ENCODE data around the gene HNF1B. TPM values are rescaled to one million over a fixed set of nuclear protein-coding genes. Genes with fewer than 3 reads are reported as not detected.

Gene HNF1B
- total RNA-seq, 3 donors from 2014 or later: 0.33 TPM; not detected in 2

DNA sequence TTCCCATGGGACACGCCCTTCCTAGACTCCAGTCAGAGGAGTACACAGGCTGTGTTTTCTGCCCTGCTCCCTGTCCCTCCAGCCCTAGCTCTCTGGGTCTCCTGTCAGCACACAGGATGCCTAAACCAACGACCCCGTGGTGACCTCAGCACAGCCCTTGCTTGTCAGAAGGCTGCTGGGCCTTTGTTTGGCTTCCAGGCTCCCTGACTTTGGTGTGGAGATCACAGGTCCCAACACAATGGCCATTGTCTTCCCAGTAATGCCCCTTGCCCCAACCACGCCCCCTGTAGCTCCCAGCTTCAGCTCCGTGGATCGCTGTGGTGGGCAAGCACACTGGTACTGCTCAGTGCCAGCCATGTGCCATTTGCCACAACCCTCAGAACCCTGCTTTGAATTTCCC, 15.0 kb downstream of the HNF1B start:
- intact Hi-C loops (cut with DNase I; ENCODE audit: low total_unique reads): no loop called here
- Histone ChIP-seq H3K27me3 (peaks cover 0 to 7% of the 10 kb centered on the region in 2 donors), H3K4me1 (no peaks in the 10 kb centered on the region), H3K27ac (no peak overlapping the region), H3K9me3 (no peaks in the 10 kb centered on the region), H3K36me3 (no peaks in the 10 kb centered on the region), H3K4me3 (no peak overlapping the region)
- DNase-seq (ENCODE audit: low spot score in 2 of 2): no peak
- TF ChIP-seq POLR2AphosphoS5 (IDR thresholded peaks at IDR 0.05) (no peak), POLR2A (IDR thresholded peaks at IDR 0.05) (no peak)
- TF ChIP-seq, protein P1, sequence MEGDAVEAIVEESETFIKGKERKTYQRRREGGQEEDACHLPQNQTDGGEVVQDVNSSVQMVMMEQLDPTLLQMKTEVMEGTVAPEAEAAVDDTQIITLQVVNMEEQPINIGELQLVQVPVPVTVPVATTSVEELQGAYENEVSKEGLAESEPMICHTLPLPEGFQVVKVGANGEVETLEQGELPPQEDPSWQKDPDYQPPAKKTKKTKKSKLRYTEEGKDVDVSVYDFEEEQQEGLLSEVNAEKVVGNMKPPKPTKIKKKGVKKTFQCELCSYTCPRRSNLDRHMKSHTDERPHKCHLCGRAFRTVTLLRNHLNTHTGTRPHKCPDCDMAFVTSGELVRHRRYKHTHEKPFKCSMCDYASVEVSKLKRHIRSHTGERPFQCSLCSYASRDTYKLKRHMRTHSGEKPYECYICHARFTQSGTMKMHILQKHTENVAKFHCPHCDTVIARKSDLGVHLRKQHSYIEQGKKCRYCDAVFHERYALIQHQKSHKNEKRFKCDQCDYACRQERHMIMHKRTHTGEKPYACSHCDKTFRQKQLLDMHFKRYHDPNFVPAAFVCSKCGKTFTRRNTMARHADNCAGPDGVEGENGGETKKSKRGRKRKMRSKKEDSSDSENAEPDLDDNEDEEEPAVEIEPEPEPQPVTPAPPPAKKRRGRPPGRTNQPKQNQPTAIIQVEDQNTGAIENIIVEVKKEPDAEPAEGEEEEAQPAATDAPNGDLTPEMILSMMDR (IDR thresholded peaks at IDR 0.05): no peak

DNA sequence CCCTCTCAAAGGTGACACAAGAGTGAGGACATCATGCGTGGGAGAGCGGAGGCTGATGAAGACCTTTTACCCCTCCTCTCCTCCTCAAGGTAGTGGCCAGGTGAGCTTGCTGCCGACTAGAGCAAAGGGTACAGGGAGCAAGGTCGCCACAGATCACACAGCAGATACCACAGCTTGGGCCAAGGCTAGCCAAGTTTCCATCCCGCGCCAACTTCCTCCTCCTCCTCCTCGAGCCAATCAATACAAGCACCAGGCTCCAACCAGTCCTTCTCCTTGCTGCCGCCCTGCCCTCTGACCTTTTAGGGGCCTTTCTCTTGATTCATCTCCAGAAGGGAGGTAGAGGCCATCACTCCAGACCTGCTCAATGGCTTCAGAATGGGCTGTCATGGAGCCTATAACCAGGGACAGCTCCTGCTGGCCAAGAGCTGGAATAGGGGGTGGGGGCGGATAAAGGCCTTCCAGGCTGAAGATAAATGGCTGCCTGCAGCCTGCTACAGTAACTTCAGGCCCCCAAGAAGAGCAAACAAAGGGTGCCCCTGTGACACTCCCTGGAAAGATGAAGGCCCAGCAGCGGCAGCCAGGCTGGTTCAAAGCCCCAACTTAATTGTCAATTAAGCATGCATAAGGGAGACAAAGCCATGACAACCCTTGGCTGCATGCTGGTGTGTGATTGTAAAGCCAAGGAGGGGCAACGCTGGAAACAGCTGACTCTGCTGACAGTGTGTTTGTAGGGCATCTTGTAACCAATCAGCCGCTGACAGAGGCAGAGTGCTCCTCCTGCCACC, 17.8 kb downstream of the HNF1B start:
- DNase-seq (ENCODE audit: low spot score in 2 of 2): no peak
- Histone ChIP-seq H3K36me3 (no peaks in the 10 kb centered on the region), H3K4me1 (no peaks in the 10 kb centered on the region), H3K27me3 (peaks cover 0 to 7% of the 10 kb centered on the region in 2 donors), H3K9me3 (no peaks in the 10 kb centered on the region), H3K27ac (no peak overlapping the region), H3K4me3 (no peak overlapping the region)
- intact Hi-C loops (cut with DNase I; ENCODE audit: low total_unique reads): no loop called here
- TF ChIP-seq POLR2AphosphoS5 (IDR thresholded peaks at IDR 0.05) (no peak), POLR2A (IDR thresholded peaks at IDR 0.05) (no peak)
- TF ChIP-seq, protein P1 (IDR thresholded peaks at IDR 0.05): no peak

DNA sequence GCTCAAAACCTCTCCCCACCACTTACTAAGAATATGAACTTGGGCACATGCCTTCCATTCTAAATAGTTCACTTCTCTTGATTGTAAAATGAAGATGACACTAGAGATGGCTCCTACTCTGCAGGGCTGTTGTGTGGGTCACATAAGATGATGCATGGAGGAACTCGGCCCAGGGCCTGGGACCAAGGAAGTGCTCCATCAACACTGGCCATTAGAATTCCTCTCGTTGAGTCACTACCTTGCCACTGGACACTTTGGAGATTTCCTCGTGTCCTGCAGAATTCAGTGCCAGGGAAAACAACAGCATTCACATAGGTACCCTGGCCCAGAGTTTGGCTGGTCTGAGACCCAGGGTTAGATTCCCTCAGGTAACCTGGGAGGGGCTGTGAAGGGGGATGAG, 18.6 kb downstream of the HNF1B start:
- H3K27me3 ChIP-seq: peaks cover 0 to 7% of the 10 kb centered on the region in 2 donors
- H3K36me3 ChIP-seq: no peaks in the 10 kb centered on the region
- no peak overlapping the region for H3K27ac ChIP-seq
- H3K4me1 ChIP-seq: no peaks in the 10 kb centered on the region
- TF ChIP-seq, protein P1 (IDR thresholded peaks at IDR 0.05): no peak
- TF ChIP-seq POLR2AphosphoS5 (IDR thresholded peaks at IDR 0.05) (no peak), POLR2A (IDR thresholded peaks at IDR 0.05) (no peak)
- no peaks in the 10 kb centered on the region for H3K9me3 ChIP-seq
- no peak for DNase-seq (ENCODE audit: low spot score in 2 of 2)
- no peak overlapping the region for H3K4me3 ChIP-seq
- intact Hi-C loops (cut with DNase I; ENCODE audit: low total_unique reads): no loop called here

DNA sequence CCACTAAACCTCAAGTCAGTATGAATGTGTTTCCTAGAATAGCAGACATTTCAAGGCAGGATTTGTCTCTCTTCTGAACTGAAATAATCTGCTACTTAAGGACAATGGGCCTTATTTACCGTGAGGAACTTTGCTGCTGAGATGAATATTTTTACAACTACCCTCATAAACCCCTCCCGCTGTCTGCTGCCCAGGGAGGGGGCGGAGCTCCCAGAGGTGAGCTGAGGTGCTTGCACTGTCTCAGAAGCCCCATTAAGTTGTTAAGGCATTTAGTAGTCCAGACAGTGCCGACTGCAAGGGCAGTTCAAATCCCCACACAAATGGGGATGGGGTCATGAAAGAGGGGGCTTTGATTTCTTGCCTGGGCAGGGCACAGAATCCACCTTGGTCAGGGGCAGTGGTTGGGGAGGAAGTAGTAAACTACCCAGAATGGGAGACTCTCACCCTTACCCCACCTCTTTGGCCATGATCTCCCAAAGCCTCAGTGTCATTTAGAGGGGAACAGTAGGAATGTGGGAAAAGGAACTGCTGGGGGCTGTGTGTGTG, 19.2 kb downstream of the HNF1B start:
- TF ChIP-seq, protein P1 (IDR thresholded peaks at IDR 0.05): no peak
- TF ChIP-seq POLR2A (IDR thresholded peaks at IDR 0.05) (no peak), POLR2AphosphoS5 (IDR thresholded peaks at IDR 0.05) (no peak)
- intact Hi-C loops (cut with DNase I; ENCODE audit: low total_unique reads): no loop called here
- Histone ChIP-seq H3K36me3 (no peaks in the 10 kb centered on the region), H3K27me3 (peaks cover 0 to 3% of the 10 kb centered on the region in 2 donors), H3K9me3 (no peaks in the 10 kb centered on the region), H3K27ac (no peak overlapping the region), H3K4me3 (no peak overlapping the region), H3K4me1 (no peaks in the 10 kb centered on the region)
- DNase-seq (ENCODE audit: low spot score in 2 of 2): no peak

DNA sequence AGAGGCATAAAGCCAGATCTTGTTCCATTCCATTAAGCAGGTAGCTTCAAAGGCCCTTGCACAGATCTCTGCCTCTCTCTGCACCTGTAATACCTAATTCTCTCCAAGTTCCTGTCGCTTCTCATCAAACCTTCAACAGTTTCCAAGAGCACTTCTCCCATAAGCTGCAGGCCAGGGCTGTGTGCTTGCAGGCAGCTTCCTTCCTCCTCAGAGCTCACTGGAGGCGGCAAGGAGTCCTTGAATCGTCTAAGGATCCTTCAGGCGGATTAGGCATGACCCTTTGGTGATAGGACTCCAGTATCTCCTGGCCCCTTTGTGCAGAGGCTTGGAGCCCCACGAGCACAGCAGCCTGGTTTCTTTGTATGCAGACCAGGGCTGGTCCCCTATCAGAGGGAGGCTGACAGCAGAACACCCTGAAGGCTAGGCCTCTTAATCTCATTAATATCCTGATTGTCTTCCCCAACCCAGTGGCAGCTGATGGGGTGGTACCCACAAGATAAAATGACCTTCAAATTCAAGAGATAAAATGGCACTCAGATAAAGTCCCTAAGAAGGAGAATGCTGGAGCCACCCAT, 19.8 kb downstream of the HNF1B start:
- H3K27ac ChIP-seq: no peak overlapping the region
- no peaks in the 10 kb centered on the region for H3K9me3 ChIP-seq
- H3K4me3 ChIP-seq: no peak overlapping the region
- H3K36me3 ChIP-seq: no peaks in the 10 kb centered on the region
- DNase-seq (ENCODE audit: low spot score in 2 of 2): no peak
- no peaks in the 10 kb centered on the region for H3K27me3 ChIP-seq
- TF ChIP-seq, protein P1 (IDR thresholded peaks at IDR 0.05): no peak
- TF ChIP-seq POLR2AphosphoS5 (IDR thresholded peaks at IDR 0.05) (no peak), POLR2A (IDR thresholded peaks at IDR 0.05) (no peak)
- no peaks in the 10 kb centered on the region for H3K4me1 ChIP-seq
- intact Hi-C loops (cut with DNase I; ENCODE audit: low total_unique reads): no loop called here

Measured in breast epithelium (tissue), 4 donors.